HG03354 (cell line): ENCODE results near the gene SLC25A33.
"Not testable (repeated sequence)": the region's sequence is repeated elsewhere in the genome, so short reads cannot be mapped to it uniquely, and the experiment has no call there.

Experiments used
- ATAC-seq: cut with Tn5 transposase; IDR thresholded peaks from one replicate; pipeline ENCODE4 v1.9.1; 2021; ENCODE audit warnings: mild to moderate bottlenecking; ENCODE audit not compliant: unreplicated experiment, poor library complexity, severe bottlenecking

The SLC25A33 gene, protein sequence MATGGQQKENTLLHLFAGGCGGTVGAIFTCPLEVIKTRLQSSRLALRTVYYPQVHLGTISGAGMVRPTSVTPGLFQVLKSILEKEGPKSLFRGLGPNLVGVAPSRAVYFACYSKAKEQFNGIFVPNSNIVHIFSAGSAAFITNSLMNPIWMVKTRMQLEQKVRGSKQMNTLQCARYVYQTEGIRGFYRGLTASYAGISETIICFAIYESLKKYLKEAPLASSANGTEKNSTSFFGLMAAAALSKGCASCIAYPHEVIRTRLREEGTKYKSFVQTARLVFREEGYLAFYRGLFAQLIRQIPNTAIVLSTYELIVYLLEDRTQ

DNA sequence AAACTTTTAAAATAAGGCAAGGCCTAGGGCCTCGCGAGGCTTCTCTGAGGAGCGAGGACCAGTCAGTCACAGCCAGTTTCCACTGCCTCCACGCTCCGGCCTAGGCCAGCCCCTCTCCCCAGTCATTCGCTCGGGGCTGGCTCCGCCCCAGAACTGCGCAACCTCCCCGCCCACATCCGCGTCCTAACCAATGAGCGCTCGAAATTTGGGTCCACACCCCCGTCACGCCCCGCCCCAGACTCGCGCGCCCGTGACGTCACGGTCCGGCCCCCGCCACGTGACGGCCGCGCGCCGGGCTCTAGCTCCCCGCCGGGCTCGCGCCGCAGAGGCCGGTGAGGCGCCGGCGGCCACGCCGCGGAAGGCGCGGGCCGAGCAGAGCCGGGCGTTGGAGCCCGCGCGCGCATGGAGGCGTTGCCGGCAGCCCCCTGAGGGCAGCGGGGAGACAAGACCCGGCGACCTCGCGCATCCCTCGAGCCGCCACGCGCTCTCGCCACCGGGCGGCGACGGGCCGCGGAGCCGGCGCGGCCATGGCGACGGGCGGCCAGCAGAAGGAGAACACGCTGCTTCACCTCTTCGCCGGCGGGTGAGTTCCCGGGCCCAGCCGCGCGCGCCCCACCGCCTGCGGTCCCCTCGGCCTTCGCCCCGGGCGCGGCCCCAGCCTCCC is at the start of gene SLC25A33:
SLC25A33 (plus strand) TSS at position 301 of the 664 bp plus-strand sequence; CDS start at position 528, 227 bp downstream.
- peak; percentile 94 for ATAC-seq

DNA sequence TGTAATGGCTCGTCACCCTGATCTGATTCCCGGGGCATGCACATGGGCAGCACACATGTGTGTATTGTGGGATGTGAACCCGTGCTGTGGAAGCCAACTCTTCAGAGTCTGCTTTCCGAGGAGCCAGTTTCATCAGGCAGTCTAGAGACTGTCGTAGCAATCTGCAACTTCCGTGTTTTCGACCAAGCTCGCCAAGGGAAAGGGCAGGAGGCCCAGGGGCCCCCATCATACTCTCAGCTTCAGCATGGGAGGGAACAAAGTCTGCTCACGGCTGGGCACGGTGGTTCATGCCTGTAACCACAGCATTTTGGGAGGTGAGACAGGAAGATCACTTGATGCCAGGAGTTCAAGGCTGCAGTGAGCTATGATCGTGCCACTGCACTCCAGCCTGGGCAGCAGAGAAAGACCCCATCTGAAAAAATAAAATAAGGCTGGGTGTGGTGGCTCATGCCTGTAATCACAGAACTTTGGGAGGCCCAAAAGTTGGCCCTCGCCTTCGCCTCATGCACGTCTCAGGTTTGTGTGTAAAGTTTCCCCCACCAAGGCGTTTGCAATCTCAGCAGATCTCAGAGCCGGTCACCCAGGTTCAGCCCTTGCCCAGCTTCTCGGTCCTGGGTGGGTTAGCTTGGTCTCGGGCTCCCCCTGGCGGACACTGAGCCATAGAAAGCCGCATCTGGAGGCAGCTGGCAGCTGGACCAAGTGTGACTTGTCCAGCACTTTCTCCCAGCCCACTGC is 48.5 kb upstream of the SLC25A33 start:
- no peak for ATAC-seq

DNA sequence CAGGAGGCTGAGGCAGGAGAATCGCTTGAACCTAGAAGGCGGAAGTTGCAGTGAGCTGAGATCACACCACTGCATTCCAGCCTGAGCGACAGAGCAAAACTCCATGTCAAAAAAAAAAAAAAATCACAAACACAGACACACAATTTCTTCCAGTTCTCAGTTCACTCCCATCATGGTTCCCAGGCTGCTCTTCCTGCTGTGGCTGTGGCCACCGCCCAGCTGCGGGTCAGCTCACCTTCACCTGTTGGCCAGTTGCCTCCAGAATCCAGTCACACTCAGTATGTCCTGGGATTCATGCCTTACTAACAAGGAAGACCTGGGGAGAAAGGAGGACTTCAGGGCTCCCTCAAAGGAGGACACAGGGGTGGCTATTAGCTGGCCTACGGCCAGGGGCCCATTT is 45.9 kb upstream of the SLC25A33 start:
- no peak for ATAC-seq

DNA sequence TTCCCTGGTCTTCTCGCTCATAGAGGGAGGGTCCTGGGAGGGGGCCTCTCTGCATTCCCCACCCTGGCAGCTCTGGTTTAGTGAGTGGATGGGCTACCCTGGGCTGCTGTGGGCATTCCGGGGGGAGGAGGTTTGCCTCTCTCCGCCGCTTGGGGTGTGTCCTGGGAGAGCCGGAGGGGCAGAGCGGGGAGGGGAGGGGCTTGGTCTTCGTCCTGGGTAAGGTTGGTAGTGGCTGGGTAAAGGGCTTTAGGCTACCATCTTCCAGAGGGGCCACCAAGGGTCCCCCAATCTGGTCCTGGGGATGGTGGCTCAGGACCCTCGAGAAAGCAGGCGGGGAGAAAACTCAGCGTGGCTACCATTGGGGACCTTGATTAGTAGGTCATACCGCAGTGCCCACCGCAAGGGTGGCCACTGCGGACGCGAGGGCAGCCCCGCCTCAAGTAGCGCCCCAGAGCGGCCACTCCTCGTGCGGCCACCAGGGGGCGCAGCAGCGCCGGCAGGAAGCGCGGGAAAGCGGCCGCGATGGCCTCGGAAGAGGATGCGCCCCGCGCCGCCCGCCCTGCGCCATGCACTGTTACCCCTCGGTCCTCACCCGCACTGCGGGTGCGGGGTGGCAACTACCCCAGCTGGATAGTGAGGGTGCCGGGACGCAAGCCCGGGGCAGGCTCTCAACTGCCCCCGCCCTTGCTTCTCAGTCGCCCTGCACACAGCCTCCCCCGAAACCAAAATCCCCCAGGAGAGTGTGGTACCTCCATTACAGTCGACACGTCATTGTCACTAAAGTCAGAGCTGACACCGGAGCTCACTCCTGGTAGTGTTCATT is 44.1 kb upstream of the SLC25A33 start:
- no peak for ATAC-seq

DNA sequence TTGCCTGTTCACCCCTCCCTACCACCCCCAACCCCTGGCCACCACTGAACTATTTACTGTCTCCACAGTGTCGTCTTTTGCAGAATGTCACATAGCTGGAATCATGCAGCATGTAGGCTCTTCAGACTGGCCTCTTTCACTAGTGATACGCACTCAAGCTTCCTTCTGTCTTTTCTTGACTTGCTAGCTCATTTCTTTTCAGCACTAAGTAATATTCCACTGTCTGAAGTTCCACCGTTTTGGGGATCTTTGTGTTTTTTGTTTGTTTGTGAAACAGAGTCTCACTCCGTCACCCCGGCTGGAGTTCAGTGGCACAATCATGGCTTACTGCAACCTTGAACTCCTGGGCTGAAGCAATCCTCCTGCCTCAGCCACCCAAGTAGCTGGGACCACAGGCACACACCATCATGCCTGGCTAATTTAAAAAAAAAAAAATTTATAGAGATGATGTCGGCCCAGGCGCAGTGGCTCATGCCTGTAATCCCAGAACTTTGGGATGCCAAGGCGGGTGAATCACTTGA is 43.4 kb upstream of the SLC25A33 start:
- no peak for ATAC-seq

DNA sequence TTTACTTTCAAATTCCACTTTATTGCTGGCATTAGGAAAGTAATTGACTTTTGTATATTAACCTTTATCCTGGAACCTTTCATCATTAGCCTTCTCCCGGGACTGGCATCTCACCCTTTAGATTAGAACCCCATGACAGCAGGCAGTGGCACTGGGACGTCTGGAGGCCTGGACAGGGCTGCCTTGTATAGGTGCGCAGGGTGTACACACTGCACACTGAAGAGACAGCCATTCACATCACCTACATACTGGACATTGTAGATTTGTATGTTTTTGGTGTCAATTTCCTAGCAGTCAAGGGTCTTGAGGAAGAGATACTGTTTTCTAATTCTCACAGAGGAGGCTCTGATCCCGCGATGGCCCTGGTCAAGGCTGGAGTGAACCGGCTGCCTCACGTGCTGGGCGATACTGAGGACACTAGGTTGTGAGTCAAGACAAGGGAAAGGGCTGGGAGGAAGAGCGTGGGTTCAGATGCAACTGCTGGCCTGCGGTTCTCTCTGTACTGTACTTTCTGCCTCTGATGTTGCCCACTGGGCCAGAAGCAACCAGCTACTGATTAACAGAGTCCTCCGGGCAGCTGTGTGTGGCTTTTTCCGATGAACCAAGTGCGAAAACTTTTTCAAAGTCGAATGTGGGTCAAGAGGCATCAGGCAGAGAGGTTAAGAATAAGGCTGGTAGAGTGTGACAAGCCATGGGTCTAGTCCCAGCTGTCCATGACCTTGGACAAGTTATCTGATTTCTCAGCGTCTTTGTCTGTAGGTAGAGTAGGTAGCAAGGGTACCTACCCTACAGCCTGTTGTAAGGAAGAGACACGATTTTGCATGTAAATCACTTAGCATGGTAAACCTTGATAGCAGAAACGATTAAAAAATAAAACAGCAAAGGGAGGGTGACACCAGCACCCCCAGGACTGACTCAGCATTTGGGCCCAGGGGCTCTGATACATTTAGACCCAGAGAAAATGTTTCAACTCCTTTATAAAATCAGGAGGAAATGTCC is 38.2 kb upstream of the SLC25A33 start:
- ATAC-seq: no peak

DNA sequence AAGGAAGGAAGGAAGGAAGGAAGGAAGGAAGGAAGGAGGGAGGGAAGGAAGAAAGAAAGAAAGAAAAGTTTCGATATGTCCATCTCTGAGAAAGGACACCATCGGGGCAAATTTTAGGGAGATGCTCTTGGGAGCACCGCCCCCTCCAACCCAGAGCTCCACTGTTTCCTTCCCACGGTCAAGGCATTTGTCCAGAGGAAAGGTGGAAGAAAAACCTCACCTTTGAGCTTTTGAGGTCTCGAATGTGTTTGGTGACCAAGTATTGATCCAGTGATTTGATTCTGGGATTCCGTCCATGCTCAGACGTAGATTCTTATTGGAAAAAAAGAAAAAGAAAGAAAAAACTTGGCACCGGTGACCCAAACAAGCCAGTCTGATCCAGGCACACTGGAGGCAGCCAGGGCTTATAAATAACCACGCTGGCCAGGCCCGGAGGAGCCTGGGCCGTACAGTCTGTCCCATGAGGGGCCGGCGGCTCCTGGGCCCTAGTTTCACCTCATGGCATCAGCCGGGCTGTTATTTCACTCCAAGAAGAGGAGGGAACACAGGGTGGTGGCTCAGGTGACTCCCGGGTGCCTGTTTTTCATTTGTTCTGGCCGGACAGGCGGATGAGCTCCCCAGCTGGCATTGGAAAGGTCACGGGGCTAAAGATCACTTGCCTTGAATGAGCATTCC is 36.1 kb upstream of the SLC25A33 start:
- no peak for ATAC-seq

DNA sequence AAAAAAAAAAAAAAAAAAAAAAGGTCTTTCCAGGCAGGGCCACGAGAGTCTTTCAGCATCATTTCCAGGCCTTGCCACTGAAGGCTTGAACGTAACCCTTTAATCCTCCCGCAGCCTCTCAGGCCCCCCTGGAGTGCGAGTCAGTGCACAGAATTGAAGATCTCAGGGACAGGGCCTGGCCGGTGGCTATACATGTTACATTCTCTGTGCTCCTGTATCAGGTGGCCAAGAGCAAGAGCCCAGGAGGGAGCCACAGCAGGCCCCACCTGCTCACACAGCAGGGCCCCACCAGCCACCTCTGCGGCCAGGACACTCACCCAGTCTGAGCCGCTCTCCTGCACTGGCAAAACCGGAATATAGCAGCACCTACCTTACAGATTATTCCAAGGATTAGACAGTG is 34.1 kb upstream of the SLC25A33 start:
- ATAC-seq: no peak

DNA sequence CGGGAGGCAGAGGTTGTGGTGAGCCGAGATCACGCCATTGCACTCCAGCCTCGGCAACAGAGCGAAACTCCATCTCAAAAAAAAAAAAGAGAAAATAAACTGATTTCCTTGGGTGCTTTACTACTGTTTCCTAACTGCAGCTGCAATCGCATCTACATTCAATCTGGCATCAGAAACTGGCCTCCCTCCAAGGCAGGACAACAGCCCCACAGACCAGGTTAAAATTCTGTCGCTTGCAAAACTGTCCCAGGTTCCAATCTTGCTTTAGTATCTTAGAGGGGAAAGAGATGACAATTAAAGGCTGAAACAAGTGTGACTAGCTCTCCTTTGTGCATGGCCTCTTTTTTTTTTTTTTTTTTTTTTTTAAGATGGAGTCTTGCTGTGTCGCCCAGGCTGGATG is 32.4 kb upstream of the SLC25A33 start:
- no peak for ATAC-seq

DNA sequence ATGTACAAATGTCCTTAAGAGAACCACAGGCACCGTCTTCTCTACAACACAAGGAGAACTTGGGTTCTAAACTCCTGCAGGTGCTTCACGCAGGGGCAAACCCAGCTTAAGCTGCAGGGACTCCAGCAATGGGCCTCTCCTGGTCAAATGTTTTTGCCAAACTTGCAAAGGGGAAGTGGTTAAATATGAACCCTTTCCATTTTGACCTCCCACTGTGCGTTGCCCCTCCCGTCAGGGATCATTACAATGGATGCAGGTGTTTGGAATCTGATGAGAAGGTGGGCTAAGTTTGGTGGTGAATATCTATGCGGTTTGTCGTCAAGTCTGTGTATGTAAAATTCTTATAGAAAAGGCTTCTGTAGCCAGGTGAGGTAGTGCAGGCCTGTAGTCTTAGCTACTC is 29.1 kb upstream of the SLC25A33 start:
- no peak for ATAC-seq

DNA sequence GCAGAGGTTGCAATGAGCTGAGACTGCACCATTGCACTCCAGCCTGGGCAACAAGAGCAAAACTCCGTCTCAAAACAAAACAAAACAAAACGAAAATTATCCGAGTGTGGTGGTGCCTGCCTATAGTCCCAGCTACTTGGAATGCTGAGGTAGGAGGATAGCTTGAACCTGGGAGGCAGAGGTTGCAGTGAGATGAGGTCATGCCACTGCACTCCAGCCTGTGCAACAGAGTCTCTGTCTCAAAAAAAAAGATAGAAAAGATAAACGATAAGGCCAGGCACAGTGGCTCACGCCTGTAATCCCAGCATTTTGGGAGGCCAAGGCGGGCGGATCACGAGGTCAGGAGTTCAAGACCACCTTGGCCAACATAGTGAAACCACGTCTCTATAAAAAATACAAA is 23.7 kb upstream of the SLC25A33 start:
- not testable (repeated sequence) for ATAC-seq

DNA sequence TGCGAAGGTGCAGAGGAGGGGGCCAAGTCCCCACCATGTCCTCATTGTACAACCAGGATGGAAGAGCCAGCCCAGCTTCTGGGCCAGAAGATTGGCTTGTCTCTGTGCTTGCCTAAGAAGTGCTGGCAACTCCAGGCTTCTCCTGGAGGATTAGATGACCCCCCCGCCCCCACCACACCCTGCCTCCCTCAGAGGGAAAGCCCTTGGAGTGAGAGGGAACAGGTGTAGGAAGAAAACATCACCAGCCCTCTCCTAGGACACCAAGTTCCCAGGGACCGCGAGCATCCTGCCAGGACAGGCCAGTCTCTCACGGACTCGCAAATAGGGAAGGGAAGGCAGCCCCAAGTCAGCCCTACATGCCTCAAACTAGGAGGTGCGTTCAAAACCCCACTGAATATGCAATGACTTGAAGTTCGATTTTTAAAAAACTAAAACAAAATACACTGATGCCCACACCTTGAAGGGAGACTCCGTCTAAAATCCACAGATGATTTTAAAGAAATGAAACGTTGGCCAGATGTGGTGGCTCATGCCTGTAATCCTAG is 20.7 kb upstream of the SLC25A33 start:
- ATAC-seq: no peak

DNA sequence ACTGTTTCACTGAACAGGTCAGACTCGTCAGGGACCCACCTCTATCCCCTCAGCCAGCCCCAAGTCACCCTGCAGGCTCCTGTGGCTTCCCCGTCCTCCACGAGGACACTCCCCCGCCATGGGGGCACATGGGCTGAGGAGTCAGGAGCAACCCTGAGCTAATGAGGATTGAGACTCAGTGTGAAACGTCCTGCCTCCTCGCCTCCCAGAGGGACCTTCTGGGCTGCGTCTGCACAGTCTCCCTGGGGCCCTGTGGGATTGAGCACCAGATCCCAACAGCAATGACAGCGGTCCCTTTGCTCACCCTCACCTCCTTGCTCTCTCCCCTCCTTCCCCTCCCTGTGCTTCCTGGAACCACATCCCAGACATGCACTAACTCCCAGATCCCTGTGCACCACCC is 18.9 kb upstream of the SLC25A33 start:
- ATAC-seq: no peak

DNA sequence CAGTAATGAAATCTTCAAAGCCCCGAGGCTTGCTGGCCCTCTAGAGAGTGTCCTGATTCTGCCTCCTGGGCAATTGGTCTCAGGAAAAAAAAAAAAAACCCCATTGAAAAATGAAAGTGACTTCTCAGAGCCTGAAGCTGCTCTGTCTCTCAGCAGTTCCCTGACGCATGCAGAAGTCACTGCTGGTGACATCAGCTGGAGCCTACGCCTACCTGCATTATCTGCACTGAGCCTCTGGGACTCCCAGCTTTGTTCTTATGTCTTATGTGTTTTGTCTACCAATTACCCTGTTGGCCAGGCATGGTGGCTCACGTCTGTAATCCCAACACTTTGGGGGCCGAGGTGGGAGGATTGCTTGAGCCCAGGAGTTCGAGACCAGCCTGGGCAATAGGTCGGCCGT is 10.1 kb upstream of the SLC25A33 start:
- no peak for ATAC-seq

DNA sequence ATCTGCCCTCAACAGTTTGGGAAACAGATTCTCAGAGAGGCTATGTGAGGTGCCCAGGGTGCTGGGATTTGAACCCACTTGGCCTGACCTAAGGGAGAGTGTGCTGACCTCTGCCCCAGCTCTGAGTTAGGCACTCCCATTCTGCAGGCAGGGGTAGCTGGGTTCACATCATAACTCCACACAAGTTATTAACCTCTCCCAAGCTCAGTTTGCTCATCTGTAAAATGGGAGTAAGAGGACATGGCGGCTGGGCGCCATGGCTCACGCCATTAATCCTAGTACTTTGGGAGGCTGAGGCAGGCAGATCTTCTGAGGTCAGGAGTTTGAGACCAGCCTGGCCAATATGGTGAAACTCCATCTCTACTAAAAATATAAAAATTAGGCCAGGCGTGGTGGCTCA is 8.9 kb upstream of the SLC25A33 start:
- ATAC-seq: no peak

DNA sequence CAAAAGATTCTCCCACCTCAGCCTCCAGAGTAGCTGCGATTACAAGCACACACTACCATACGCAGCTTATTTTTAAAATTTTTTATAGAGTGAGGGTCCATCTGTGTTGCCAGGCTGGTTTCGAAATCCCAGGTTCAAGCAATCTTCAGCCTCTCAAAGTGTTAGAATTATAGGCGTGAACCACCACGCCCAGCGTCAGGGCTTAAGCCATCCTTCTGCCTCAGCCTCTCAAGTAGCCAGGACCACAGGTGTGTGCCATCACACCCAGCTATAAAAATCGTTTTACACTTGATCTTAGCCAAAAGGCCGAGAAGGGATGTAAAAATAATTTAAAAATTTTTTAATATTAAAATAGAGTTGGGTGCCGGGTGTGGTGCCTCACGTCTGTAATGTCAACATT is 4.3 kb upstream of the SLC25A33 start:
- ATAC-seq: no peak

DNA sequence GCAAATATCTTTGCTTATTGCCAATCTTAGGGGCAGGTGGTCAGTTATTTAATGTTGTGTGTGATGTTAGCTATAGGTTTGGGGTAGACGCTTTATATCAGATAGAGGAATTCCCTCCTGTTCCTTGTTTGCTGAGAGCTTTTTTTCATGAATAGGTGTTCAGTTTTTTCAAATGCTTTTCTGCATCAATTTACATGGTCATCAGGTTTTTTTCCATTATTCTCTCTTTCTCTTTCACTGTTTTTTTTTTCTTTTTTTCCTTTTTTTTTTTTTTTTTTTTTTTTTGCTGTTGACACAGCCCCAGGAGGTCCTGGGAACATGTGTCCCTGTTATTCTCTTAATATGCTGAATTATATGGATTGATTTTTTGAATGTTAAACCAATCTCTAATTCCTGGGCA is 3.0 kb upstream of the SLC25A33 start:
- ATAC-seq: no peak
